PC-3 (cell line): ENCODE results near the gene LINGO1. TPM values are rescaled to one million over a fixed set of nuclear protein-coding genes. Genes with fewer than 3 reads are reported as not detected.

Experiments
- ATAC-seq: fragments of 200-7000 bp; cut with Tn5 transposase; 2 replicates; pipeline ENCODE4 v1.9.1; 2020; ENCODE audit warnings: mild to moderate bottlenecking, moderate library complexity
- BruUV-seq: library from RNA; stranded (reverse); fragments of 400-500 nt; replicated peaks from 2 replicates; lab custom pipeline; 2021; lab: Mats Ljungman, UMichigan
- CTCF ChIA-PET: fragments of 300-600 bp; sonication (Branson Sonifier 250); formaldehyde crosslinking; loops from one replicate; lab custom pipeline; 2022; ENCODE audit warnings: antibody characterized with exemption; lab: Charles Lee
- POLR2A ChIA-PET: fragments of 300-600 bp; sonication (Branson Sonifier 250); formaldehyde crosslinking; loops from one replicate; lab custom pipeline; 2022; ENCODE audit warnings: antibody characterized with exemption; ENCODE audit not compliant: unreplicated experiment; lab: Charles Lee
- DNase-seq: peaks from one replicate; pipeline ENCODE4 v3.0.0-alpha.2; 2015
- H2AFZ ChIP-seq: fragments of 300-600 bp; sonication (generic); 2 replicates; pipeline ENCODE4 v1.6.0; 2016; ENCODE audit warnings: antibody characterized with exemption, low read length
- H3F3A ChIP-seq: fragments of 300-600 bp; sonication (generic); one replicate; pipeline ENCODE4 v1.6.0; 2017; ENCODE audit warnings: antibody characterized with exemption, low read length, control low read depth, mild to moderate bottlenecking; ENCODE audit not compliant: unreplicated experiment
- H3K27ac ChIP-seq: fragments of 300-600 bp; sonication (generic); 2 replicates; pipeline ENCODE4 v1.5.1; 2016; ENCODE audit warnings: mild to moderate bottlenecking, low read length
- H3K27me3 ChIP-seq: fragments of 300-600 bp; sonication (generic); 2 replicates; pipeline ENCODE4 v1.6.1; 2016; ENCODE audit warnings: low read length, mixed read lengths
- H3K36me3 ChIP-seq: fragments of 300-600 bp; sonication (generic); 2 replicates; pipeline ENCODE4 v1.6.1; 2016; ENCODE audit warnings: low read depth, mixed run types, low read length, mixed read lengths
- H3K4me1 ChIP-seq: fragments of 300-600 bp; sonication (generic); 2 replicates; pipeline ENCODE4 v1.5.1; 2016; ENCODE audit warnings: low read length; ENCODE audit not compliant: insufficient read depth
- H3K4me2 ChIP-seq: fragments of 300-600 bp; sonication (generic); 2 replicates; pipeline ENCODE4 v1.6.0; 2016; ENCODE audit warnings: low read length
- H3K4me3 ChIP-seq: fragments of 300-600 bp; sonication (generic); 2 replicates; pipeline ENCODE4 v1.5.1; 2016; ENCODE audit warnings: mild to moderate bottlenecking, low read length, mixed read lengths
- H3K79me2 ChIP-seq: fragments of 300-600 bp; sonication (generic); 2 replicates; pipeline ENCODE4 v1.6.1; 2017; ENCODE audit warnings: low read length, mixed read lengths
- H3K9ac ChIP-seq: fragments of 300-600 bp; sonication (generic); 2 replicates; pipeline ENCODE4 v1.6.0; 2016; ENCODE audit warnings: mild to moderate bottlenecking, low read length
- H3K9me2 ChIP-seq: fragments of 300-600 bp; sonication (generic); replicated peaks from 2 replicates; pipeline ENCODE4 v1.6.1; 2016; ENCODE audit warnings: mixed run types, low read length, mixed read lengths
- H3K9me3 ChIP-seq: fragments of 300-600 bp; sonication (generic); 2 replicates; pipeline ENCODE4 v1.6.1; 2016; ENCODE audit warnings: low read length, mixed read lengths
- H4K20me1 ChIP-seq: fragments of 300-600 bp; sonication (generic); 2 replicates; pipeline ENCODE4 v1.6.1; 2016; ENCODE audit warnings: low read length, mixed read lengths
- CTCF ChIP-seq: fragments of 300-600 bp; sonication (generic); conservative IDR thresholded peaks from 2 replicates; pipeline ENCODE4 v1.5.1; 2017; ENCODE audit warnings: antibody characterized with exemption, low read depth, mild to moderate bottlenecking, low read length
- EZH2 ChIP-seq: fragments of 300-600 bp; sonication (generic); IDR thresholded peaks from one replicate; pipeline ENCODE4 v1.6.1; 2017; ENCODE audit warnings: antibody characterized with exemption, mild to moderate bottlenecking, low read length; ENCODE audit not compliant: unreplicated experiment
- EZH2phosphoT487 ChIP-seq: fragments of 300-600 bp; sonication (generic); IDR thresholded peaks from 2 replicates; pipeline ENCODE4 v1.6.1; 2018; ENCODE audit warnings: mild to moderate bottlenecking, antibody characterized with exemption, low read length, borderline replicate concordance
- intact Hi-C: fragments of 100-400 bp; cut with micrococcal nuclease; formaldehyde crosslinking; loops from 2 replicates; pipeline ENCODE4 v1.9.0; 2023
- total RNA-seq: library from RNA; depleted of rRNA; stranded (reverse); fragments of >200 nt; gene quantifications from 2 replicates; pipeline ENCODE4 v1.2.3, GENCODE V29; 2014

LINGO1 gene
- total RNA-seq, 1 experiment from 2014 or later, result not detected

GRCh38 chr15:77673866-77674265, 41.2 kb upstream of the LINGO1 start:
- no peak overlapping the region for H3K4me3 ChIP-seq
- H4K20me1 ChIP-seq, result no peaks in the 10 kb centered on the region
- H3K4me1 ChIP-seq, result no peaks in the 10 kb centered on the region
- H3K4me2 ChIP-seq, result no peak overlapping the region
- no peak overlapping the region for H2AFZ ChIP-seq
- TF ChIP-seq EZH2, result no peak
- TF ChIP-seq EZH2phosphoT487, result no peak
- no peak for TF ChIP-seq CTCF
- no peaks in the 10 kb centered on the region for H3K9me2 ChIP-seq
- H3K27ac ChIP-seq, result no peak overlapping the region
- no peaks in the 10 kb centered on the region for H3K36me3 ChIP-seq
- no peaks in the 10 kb centered on the region for H3F3A ChIP-seq
- DNase-seq (no peak), ATAC-seq (no peak)
- CTCF ChIA-PET, result no interaction called here
- no peaks in the 10 kb centered on the region for H3K79me2 ChIP-seq
- no peaks in the 10 kb centered on the region for H3K9me3 ChIP-seq
- intact Hi-C loops, result no loop called here
- BruUV-seq, result no TSS peak
- no peak overlapping the region for H3K9ac ChIP-seq
- H3K27me3 ChIP-seq, result peaks cover 78% of the 10 kb centered on the region
- POLR2A ChIA-PET, result no interaction called here

- no peak for ATAC-seq
- H3K9me3 ChIP-seq, result no peaks in the 10 kb centered on the region
- no peak overlapping the region for H3K9ac ChIP-seq
- H2AFZ ChIP-seq, result no peak overlapping the region
- ChIA-PET POLR2A (no interaction called here), CTCF (no interaction called here)
- no peak overlapping the region for H3K4me3 ChIP-seq
- no peaks in the 10 kb centered on the region for H3K4me1 ChIP-seq
- no peaks in the 10 kb centered on the region for H4K20me1 ChIP-seq
- intact Hi-C loops, result no loop called here
- no TSS peak for BruUV-seq
- TF ChIP-seq EZH2phosphoT487 (no peak), CTCF (no peak), EZH2 (no peak)
- H3K27ac ChIP-seq, result no peak overlapping the region
- H3K27me3 ChIP-seq, result peaks cover 80% of the 10 kb centered on the region
- no peaks in the 10 kb centered on the region for H3F3A ChIP-seq
- H3K79me2 ChIP-seq, result no peaks in the 10 kb centered on the region
- H3K4me2 ChIP-seq, result no peak overlapping the region
- H3K36me3 ChIP-seq, result no peaks in the 10 kb centered on the region
- no peak for DNase-seq
- no peaks in the 10 kb centered on the region for H3K9me2 ChIP-seq
Observed at GRCh38 chr15:77672135-77672534, 39.4 kb upstream of the LINGO1 start.

- Histone ChIP-seq H3K9me2 (no peaks in the 10 kb centered on the region), H4K20me1 (no peaks in the 10 kb centered on the region), H3K36me3 (no peaks in the 10 kb centered on the region), H3K9ac (no peak overlapping the region), H3K4me2 (no peak overlapping the region), H3K27me3 (peaks cover 81% of the 10 kb centered on the region), H3K9me3 (no peaks in the 10 kb centered on the region), H3K4me3 (no peak overlapping the region), H3K4me1 (no peaks in the 10 kb centered on the region), H3K27ac (no peak overlapping the region), H3K79me2 (no peaks in the 10 kb centered on the region), H2AFZ (no peak overlapping the region), H3F3A (no peaks in the 10 kb centered on the region)
- intact Hi-C loops, result no loop called here
- no TSS peak for BruUV-seq
- DNase-seq (no peak), ATAC-seq (no peak)
- TF ChIP-seq CTCF, result no peak
- no peak for TF ChIP-seq EZH2
- TF ChIP-seq EZH2phosphoT487, result no peak
- CTCF ChIA-PET, result no interaction called here
- POLR2A ChIA-PET, result no interaction called here
Observed at GRCh38 chr15:77671362-77672056, 38.8 kb upstream of the LINGO1 start.
